SIG-M5 (cell line): ENCODE results near the gene NCOA6.
"Not testable (repeated sequence)": the region's sequence is repeated elsewhere in the genome, so short reads cannot be mapped to it uniquely, and the experiment has no call there.

Source experiments
- DNase-seq: peaks from one replicate; lab custom pipeline; 2025; lab: John Stamatoyannopoulos, UW

NCOA6 gene

GRCh38 chr20:34774886-34775285 is 50.6 kb downstream of the NCOA6 start:
- no peak for DNase-seq

GRCh38 chr20:34774449-34774848 is 51.0 kb downstream of the NCOA6 start:
- no peak for DNase-seq

GRCh38 chr20:34773726-34774125 is 51.7 kb downstream of the NCOA6 start:
- DNase-seq = no peak

DNA sequence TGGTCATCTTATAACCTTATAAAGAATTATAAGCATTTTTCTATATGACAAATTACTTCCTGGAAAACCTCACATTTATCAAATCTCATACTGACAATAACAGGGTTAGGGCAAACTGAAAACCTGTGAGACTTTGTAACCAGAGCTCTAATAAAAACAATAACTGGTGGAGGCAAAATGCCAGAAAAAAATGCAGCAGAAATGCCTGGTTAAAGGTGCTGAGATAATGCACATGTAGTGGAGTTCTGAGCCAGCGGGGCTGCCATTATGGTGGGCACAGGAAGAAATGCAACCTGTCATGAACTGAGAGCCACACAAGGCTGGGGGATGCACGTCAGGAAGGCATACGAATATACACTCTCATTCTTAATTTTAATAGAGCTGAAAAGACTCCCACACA is 53.0 kb downstream of the NCOA6 start:
- no peak for DNase-seq

GRCh38 chr20:34771680-34772081 is 53.8 kb downstream of the NCOA6 start:
- no peak for DNase-seq

- DNase-seq = no peak
These were observed 57.4 kb downstream of the NCOA6 start for GRCh38 chr20:34768096-34768495.

- no peak for DNase-seq
These were observed 63.4 kb downstream of the NCOA6 start for GRCh38 chr20:34762031-34762555.

DNA sequence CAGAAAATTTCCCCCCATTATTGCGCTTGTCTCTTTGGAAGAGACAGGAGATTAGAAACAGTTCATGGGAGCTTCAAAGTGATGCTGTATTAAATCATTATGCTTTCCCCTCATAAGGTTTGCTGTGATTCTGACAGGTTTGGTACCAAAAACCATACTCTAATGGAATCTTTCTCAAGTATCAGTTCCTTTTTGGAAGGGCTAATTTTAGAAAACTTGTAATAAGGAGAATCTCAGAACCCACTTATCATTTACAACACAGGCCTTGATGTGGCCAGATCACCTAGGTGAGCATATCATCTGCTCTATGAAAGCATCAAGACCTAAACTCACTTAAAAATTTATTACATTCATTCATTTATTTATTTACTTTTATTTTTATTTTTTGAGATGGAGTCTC is 70.1 kb downstream of the NCOA6 start:
- no peak for DNase-seq

- DNase-seq = no peak
These were observed 70.8 kb downstream of the NCOA6 start for GRCh38 chr20:34754611-34755010.

DNA sequence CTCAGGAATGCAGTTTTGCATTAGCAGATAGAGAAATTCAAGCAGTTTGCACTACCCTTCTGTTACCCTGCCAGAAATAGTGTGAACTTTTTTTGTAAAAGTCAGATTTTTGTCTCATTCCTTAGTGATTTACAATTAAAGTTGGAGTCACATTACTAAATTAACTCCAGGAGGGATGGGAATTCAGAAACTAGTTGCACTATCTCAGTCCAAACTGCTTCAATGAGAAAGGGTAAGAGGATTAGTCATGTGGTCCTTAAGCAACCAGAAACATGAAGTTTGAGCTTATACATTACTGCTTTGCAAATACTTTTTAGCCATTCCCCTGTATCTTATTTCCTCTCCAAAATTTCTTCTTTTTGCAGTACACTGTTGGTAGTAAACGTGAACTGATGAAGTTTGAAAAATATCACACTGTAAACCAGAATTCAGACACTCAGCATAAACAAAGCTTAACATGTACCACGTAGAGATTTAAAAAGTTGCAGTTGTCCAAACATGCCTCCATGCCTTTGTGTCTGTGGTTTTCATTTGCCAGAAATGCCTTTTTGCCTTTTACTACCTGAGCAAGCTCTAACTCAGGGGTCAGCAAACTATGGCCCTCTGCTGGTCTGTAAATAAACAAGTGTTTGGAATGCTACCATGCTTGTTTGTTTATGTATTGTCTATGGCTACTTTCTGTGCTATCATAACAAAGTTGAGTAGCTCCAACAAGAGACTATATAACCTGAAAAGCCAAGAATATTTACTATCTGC is 71.6 kb downstream of the NCOA6 start:
- DNase-seq = no peak

GRCh38 chr20:34751453-34751852 is 74.0 kb downstream of the NCOA6 start:
- no peak for DNase-seq

GRCh38 chr20:34750484-34750883 is 75.0 kb downstream of the NCOA6 start:
- no peak for DNase-seq

DNA sequence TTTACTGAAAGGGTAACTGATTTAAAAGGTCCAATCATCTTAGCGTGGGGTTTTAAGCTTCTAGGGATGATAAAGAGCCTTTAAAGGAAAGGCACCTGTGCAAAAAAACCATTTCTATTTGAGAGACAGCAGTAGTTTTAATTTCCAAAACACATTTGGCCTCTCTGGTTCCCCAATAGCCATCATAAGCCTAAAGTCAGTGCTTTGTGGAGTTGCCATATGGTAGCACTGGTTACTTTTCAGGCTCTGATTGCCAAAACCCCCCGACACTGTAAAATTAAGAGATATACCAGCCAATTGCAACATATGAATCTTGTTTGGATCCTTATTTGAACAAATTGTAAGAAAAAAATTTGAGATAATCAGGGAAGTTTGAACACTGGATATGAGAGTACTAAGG is 76.7 kb downstream of the NCOA6 start:
- no peak for DNase-seq

DNA sequence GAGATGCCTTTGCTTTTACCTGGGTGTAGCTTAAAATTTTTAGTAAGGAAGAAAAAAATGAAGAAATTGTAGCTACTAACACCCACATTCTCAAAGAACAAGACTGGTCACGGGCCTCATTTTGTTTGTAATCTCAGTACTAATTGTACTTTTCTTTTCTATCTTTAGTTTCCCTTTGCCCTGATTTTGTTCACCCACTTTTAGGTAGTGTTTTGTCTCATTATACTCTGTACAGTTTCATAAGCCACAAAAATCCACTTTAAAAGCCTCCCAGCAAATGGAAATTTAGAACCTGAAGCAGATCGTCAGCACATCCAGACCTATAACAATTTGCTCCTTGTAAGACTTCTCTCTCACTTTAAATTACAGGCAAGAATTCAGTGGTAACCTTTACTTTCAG is 78.0 kb downstream of the NCOA6 start:
- DNase-seq = no peak

DNA sequence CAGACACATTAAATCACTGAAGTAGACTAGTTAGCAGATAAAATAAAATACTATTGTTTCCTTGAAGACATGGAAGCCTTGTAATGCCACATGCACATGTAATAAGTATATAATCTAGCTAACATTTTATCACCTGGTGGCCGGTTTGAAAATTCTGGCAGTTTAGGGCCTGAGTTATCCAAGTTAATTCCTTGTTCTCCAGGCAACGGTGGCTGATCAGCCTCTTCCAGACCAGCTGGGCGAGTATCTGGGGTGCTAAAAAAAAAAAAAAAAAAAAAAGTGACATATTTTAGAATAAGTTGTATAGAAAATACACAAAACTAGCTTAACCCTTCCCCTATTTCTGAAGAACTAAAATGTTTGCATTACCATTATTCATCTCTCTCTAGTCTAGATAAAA is 78.8 kb downstream of the NCOA6 start:
- DNase-seq = no peak

- DNase-seq = no peak
These were observed 80.6 kb downstream of the NCOA6 start for GRCh38 chr20:34744847-34745246.

DNA sequence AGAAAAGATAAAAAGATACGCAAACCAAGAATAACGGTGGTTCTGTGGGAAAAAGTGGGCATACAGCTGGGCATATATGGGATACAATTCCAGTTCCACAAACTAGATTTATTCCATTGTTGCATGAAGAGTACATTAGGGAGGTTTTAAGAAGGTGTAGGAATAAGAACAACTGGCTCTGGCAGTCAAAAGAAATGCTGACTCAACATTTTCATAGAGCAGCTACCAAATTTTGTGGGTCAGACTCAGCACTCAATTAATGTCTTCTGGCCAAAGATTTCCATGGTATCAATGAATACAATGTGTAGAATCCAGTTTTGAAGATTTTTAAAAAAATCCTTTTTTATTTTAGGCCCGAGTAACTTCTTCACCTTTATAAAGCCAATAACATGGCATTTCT is 81.1 kb downstream of the NCOA6 start:
- no peak for DNase-seq

GRCh38 chr20:34743039-34743438 is 82.4 kb downstream of the NCOA6 start:
- no peak for DNase-seq

- DNase-seq = no peak
These were observed 89.2 kb downstream of the NCOA6 start for GRCh38 chr20:34736106-34736735.

GRCh38 chr20:34732523-34732922 is 92.9 kb downstream of the NCOA6 start:
- DNase-seq = no peak

- DNase-seq = no peak
These were observed 96.0 kb downstream of the NCOA6 start for GRCh38 chr20:34729416-34729815.

DNA sequence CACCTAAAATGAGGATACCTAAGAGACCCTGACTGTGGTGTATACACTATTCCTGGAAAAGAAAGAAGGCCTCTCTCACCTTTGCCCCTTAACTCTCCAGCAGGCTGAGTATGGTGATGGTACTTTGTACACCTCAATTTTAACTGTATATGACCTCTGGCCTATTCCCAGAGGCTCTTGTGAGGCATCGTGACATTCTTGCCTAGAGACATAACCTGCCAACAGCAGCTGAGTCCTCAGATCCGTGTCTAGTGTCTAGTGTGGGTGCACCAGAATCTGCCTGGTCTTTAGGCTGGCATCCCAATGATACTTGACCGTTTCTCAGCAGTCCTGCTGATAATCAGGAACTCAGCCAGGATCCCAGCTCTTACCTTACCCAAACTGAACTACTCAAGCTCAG is 101.3 kb downstream of the NCOA6 start:
- DNase-seq = no peak

DNA sequence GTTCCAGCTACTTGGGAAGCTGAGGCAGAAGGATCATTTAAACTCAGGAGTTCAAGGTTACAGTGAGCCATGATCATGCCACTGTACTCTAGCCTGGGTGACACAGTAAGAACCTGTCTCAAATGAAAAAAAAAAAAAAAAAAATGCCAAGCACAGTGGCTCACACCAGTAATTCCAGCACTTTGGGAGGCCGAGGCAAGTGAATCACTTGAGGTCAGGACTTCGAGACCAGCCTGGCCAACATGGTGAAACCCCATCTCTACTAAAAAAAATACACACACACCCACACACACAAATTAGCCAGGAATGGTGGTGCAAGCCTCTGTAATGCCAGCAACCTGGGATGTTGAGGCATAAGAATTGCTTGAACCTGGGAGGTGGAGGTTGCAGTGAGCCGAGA is 102.9 kb downstream of the NCOA6 start:
- not testable (repeated sequence) for DNase-seq

GRCh38 chr20:34720266-34720665 is 105.2 kb downstream of the NCOA6 start:
- DNase-seq = no peak
